Stimulated activated naive CD8-positive, alpha-beta T cell treated with anti-CD3 and anti-CD28 coated beads, Interleukin-15, Interleukin-2, amounts not matched to agents 100 ng/mL and 50 ng/mL, for 24 hours (primary cell): ENCODE results near the gene LPP.

Experiments used
- H3K27ac Mint-ChIP-seq: one replicate; pipeline ENCODE4 v1.8.0; 2021; ENCODE audit warnings: mild to moderate bottlenecking, mixed read lengths
- H3K27me3 Mint-ChIP-seq: one replicate; pipeline ENCODE4 v1.8.0; 2021; ENCODE audit warnings: mixed read lengths
- H3K36me3 Mint-ChIP-seq: one replicate; pipeline ENCODE4 v1.8.0; 2021; ENCODE audit warnings: low read depth, mixed read lengths
- H3K4me1 Mint-ChIP-seq: one replicate; pipeline ENCODE4 v1.8.0; 2021; ENCODE audit warnings: low read depth, mixed read lengths
- H3K4me3 Mint-ChIP-seq: one replicate; pipeline ENCODE4 v1.8.0; 2021; ENCODE audit warnings: mild to moderate bottlenecking, mixed read lengths
- H3K9me3 Mint-ChIP-seq: one replicate; pipeline ENCODE4 v1.8.0; 2021; ENCODE audit warnings: mixed read lengths

The LPP gene

GRCh38 chr3:188296761-188297612 is 143.0 kb downstream of the LPP start:
- Mint-ChIP-seq H3K9me3 (no peaks in the 10 kb centered on the region), H3K4me1 (peaks cover 90% of the 10 kb centered on the region), H3K27me3 (no peaks in the 10 kb centered on the region)

GRCh38 chr3:188298585-188298984 is 144.6 kb downstream of the LPP start:
- Mint-ChIP-seq H3K4me3 (peak overlapping the region; percentile 33), H3K4me1 (peaks cover 93% of the 10 kb centered on the region), H3K9me3 (no peaks in the 10 kb centered on the region), H3K27me3 (no peaks in the 10 kb centered on the region), H3K27ac (peak overlapping the region; percentile 91), H3K36me3 (peaks cover 15% of the 10 kb centered on the region)

More at GRCh38 chr3:188296761-188297612, 143.0 kb downstream of the LPP start:
- Mint-ChIP-seq H3K27ac (peak overlapping the region; percentile 54), H3K36me3 (peaks cover 8% of the 10 kb centered on the region), H3K4me3 (peak overlapping the region; percentile 32)

GRCh38 chr3:188299068-188299467 is 145.1 kb downstream of the LPP start:
- no peaks in the 10 kb centered on the region for H3K27me3 Mint-ChIP-seq
- peaks cover 15% of the 10 kb centered on the region for H3K36me3 Mint-ChIP-seq
- H3K4me3 Mint-ChIP-seq: peak overlapping the region; percentile 33
- H3K27ac Mint-ChIP-seq: peak overlapping the region; percentile 91
- no peaks in the 10 kb centered on the region for H3K9me3 Mint-ChIP-seq
- peaks cover 88% of the 10 kb centered on the region for H3K4me1 Mint-ChIP-seq

- H3K27ac Mint-ChIP-seq: peak overlapping the region; percentile 91
- no peaks in the 10 kb centered on the region for H3K9me3 Mint-ChIP-seq
- H3K4me3 Mint-ChIP-seq: peak overlapping the region; percentile 33
- H3K27me3 Mint-ChIP-seq: no peaks in the 10 kb centered on the region
- peaks cover 85% of the 10 kb centered on the region for H3K4me1 Mint-ChIP-seq
- peaks cover 18% of the 10 kb centered on the region for H3K36me3 Mint-ChIP-seq
Observed at GRCh38 chr3:188299708-188300107, 145.8 kb downstream of the LPP start.

GRCh38 chr3:188301147-188301546 is 147.2 kb downstream of the LPP start:
- Mint-ChIP-seq H3K4me3 (no peak overlapping the region), H3K27me3 (no peaks in the 10 kb centered on the region), H3K9me3 (peaks cover 4% of the 10 kb centered on the region), H3K27ac (no peak overlapping the region), H3K36me3 (peaks cover 25% of the 10 kb centered on the region), H3K4me1 (peaks cover 71% of the 10 kb centered on the region)

GRCh38 chr3:188303286-188303799 is 149.4 kb downstream of the LPP start:
- Mint-ChIP-seq H3K4me3 (no peak overlapping the region), H3K36me3 (peaks cover 16% of the 10 kb centered on the region), H3K9me3 (peaks cover 4% of the 10 kb centered on the region), H3K27me3 (no peaks in the 10 kb centered on the region), H3K4me1 (peaks cover 53% of the 10 kb centered on the region), H3K27ac (no peak overlapping the region)

- Mint-ChIP-seq H3K27me3 (no peaks in the 10 kb centered on the region), H3K27ac (no peak overlapping the region), H3K4me1 (peaks cover 50% of the 10 kb centered on the region), H3K9me3 (peaks cover 4% of the 10 kb centered on the region), H3K4me3 (no peak overlapping the region), H3K36me3 (peaks cover 16% of the 10 kb centered on the region)
Observed at GRCh38 chr3:188303823-188304222, 149.9 kb downstream of the LPP start.

GRCh38 chr3:188304501-188304900 is 150.5 kb downstream of the LPP start:
- H3K36me3 Mint-ChIP-seq: peaks cover 18% of the 10 kb centered on the region
- H3K4me1 Mint-ChIP-seq: peaks cover 50% of the 10 kb centered on the region
- H3K4me3 Mint-ChIP-seq: no peak overlapping the region
- peaks cover 4% of the 10 kb centered on the region for H3K9me3 Mint-ChIP-seq
- H3K27me3 Mint-ChIP-seq: no peaks in the 10 kb centered on the region
- H3K27ac Mint-ChIP-seq: no peak overlapping the region

- H3K4me1 Mint-ChIP-seq: peaks cover 50% of the 10 kb centered on the region
- H3K4me3 Mint-ChIP-seq: no peak overlapping the region
- H3K27me3 Mint-ChIP-seq: no peaks in the 10 kb centered on the region
- peaks cover 23% of the 10 kb centered on the region for H3K36me3 Mint-ChIP-seq
- peaks cover 4% of the 10 kb centered on the region for H3K9me3 Mint-ChIP-seq
- no peak overlapping the region for H3K27ac Mint-ChIP-seq
Observed at GRCh38 chr3:188305220-188305619, 151.3 kb downstream of the LPP start.

- Mint-ChIP-seq H3K27me3 (no peaks in the 10 kb centered on the region), H3K4me3 (no peak overlapping the region), H3K27ac (no peak overlapping the region)
Observed at GRCh38 chr3:188306435-188307005, 152.6 kb downstream of the LPP start.

GRCh38 chr3:188309437-188310269 is 155.7 kb downstream of the LPP start:
- peaks cover 4% of the 10 kb centered on the region for H3K9me3 Mint-ChIP-seq
- H3K27me3 Mint-ChIP-seq: no peaks in the 10 kb centered on the region
- peaks cover 28% of the 10 kb centered on the region for H3K4me1 Mint-ChIP-seq
- H3K4me3 Mint-ChIP-seq: peak overlapping the region; percentile 55
- peaks cover 21% of the 10 kb centered on the region for H3K36me3 Mint-ChIP-seq
- H3K27ac Mint-ChIP-seq: peak overlapping the region; percentile 84

More at GRCh38 chr3:188306435-188307005, 152.6 kb downstream of the LPP start:
- peaks cover 49% of the 10 kb centered on the region for H3K4me1 Mint-ChIP-seq
- peaks cover 4% of the 10 kb centered on the region for H3K9me3 Mint-ChIP-seq
- H3K36me3 Mint-ChIP-seq: peaks cover 30% of the 10 kb centered on the region

GRCh38 chr3:188310270-188310710 is 156.3 kb downstream of the LPP start:
- peaks cover 21% of the 10 kb centered on the region for H3K36me3 Mint-ChIP-seq
- peak overlapping the region; percentile 84 for H3K27ac Mint-ChIP-seq

GRCh38 chr3:188315553-188315952 is 161.6 kb downstream of the LPP start:
- Mint-ChIP-seq H3K4me1 (peaks cover 29% of the 10 kb centered on the region), H3K9me3 (no peaks in the 10 kb centered on the region), H3K36me3 (peaks cover 22% of the 10 kb centered on the region), H3K4me3 (no peak overlapping the region), H3K27ac (no peak overlapping the region), H3K27me3 (no peaks in the 10 kb centered on the region)

More at GRCh38 chr3:188310270-188310710, 156.3 kb downstream of the LPP start:
- H3K9me3 Mint-ChIP-seq: peaks cover 4% of the 10 kb centered on the region
- H3K4me3 Mint-ChIP-seq: peak overlapping the region; percentile 40
- H3K27me3 Mint-ChIP-seq: no peaks in the 10 kb centered on the region
- H3K4me1 Mint-ChIP-seq: peaks cover 27% of the 10 kb centered on the region

GRCh38 chr3:188316021-188316722 is 162.2 kb downstream of the LPP start:
- Mint-ChIP-seq H3K4me3 (no peak overlapping the region), H3K9me3 (peaks cover 3% of the 10 kb centered on the region), H3K27ac (no peak overlapping the region), H3K36me3 (peaks cover 18% of the 10 kb centered on the region), H3K4me1 (peaks cover 31% of the 10 kb centered on the region), H3K27me3 (no peaks in the 10 kb centered on the region)
